ENCODE results near the gene PTPRD.

DNA sequence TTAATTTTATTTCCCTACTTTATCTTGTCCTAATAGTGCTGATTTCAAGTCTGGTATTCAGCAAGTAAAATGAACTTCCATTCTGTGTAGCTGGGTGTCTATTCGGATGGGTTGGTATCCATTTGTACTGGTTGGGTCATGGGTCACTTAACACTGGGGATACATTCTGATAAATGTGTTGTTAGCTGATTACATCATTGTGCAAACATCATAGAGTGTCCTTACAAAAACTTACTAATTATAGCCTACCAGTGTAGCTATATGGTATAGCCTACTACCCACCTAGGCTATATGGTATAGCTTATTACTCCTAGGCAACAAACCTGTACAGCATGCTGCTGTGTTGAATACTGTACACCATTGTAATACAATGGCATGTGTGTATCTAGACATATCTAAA, 1439.5 kb downstream of the PTPRD start:
- TF ChIP-seq EZH2 (IDR thresholded peaks at IDR 0.05; ENCODE audit: borderline replicate concordance, low read depth, low read length, poor library complexity, severe bottlenecking), result no peak
- TF ChIP-seq, protein P1, sequence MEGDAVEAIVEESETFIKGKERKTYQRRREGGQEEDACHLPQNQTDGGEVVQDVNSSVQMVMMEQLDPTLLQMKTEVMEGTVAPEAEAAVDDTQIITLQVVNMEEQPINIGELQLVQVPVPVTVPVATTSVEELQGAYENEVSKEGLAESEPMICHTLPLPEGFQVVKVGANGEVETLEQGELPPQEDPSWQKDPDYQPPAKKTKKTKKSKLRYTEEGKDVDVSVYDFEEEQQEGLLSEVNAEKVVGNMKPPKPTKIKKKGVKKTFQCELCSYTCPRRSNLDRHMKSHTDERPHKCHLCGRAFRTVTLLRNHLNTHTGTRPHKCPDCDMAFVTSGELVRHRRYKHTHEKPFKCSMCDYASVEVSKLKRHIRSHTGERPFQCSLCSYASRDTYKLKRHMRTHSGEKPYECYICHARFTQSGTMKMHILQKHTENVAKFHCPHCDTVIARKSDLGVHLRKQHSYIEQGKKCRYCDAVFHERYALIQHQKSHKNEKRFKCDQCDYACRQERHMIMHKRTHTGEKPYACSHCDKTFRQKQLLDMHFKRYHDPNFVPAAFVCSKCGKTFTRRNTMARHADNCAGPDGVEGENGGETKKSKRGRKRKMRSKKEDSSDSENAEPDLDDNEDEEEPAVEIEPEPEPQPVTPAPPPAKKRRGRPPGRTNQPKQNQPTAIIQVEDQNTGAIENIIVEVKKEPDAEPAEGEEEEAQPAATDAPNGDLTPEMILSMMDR (conservative IDR thresholded peaks at IDR 0.05; ENCODE audit: low read depth, low read length), result no peak
